GM12878 (cell line): ENCODE measurements around the gene ABCG4. TPM values are rescaled to one million over a fixed set of nuclear protein-coding genes. Genes with fewer than 3 reads are reported as not detected.

Experiments used
- ATAC-seq: fragments of 200-7000 bp; cut with Tn5 transposase; 3 replicates; pipeline ENCODE4 v1.9.1; 2020; ENCODE audit warnings: mild to moderate bottlenecking, moderate library complexity
- BruUV-seq: library from RNA; stranded (reverse); fragments of 400-500 nt; replicated peaks from 2 replicates; lab custom pipeline; 2021; lab: Mats Ljungman, UMichigan
- CTCF ChIA-PET: fragments of 300-600 bp; sonication (Branson Sonifier 250); formaldehyde crosslinking; extraction: SDS; loops from one replicate; lab custom pipeline; 2021; ENCODE audit warnings: inconsistent platforms; lab: Yijun Ruan, JAX
- POLR2A ChIA-PET: fragments of 350-600 bp; formaldehyde crosslinking; extraction: SDS; loops from one replicate; lab custom pipeline; 2021; ENCODE audit warnings: inconsistent platforms; lab: Charles Lee
- RAD21 ChIA-PET: fragments of 300-600 bp; sonication (Branson Sonifier 250); formaldehyde crosslinking; loops from one replicate; lab custom pipeline; 2023; ENCODE audit warnings: antibody characterized with exemption; ENCODE audit not compliant: unreplicated experiment; lab: Charles Lee
- SMC1A ChIA-PET: fragments of 300-600 bp; sonication (Branson Sonifier 250); formaldehyde crosslinking; loops from one replicate; lab custom pipeline; 2023; ENCODE audit not compliant: unreplicated experiment, uncharacterized antibody; lab: Charles Lee
- DNase-seq: peaks from one replicate; pipeline ENCODE4 v3.0.0-alpha.2; 2011; ENCODE audit warnings: low read depth, low spot score
- FAIRE-seq: peaks from 3 replicates; lab custom pipeline; 2011; peaks lifted over from hg19 to GRCh38; lab: Jason Lieb, UNC
- H2AFZ ChIP-seq: 2 replicates; pipeline ENCODE4 v1.6.0; 2011; ENCODE audit warnings: low read depth, low read length, control low read depth; ENCODE audit not compliant: control insufficient read depth
- H3K27ac ChIP-seq: 2 replicates; pipeline ENCODE4 v1.5.1; 2011; ENCODE audit warnings: control low read depth; ENCODE audit not compliant: control insufficient read depth, insufficient read depth
- H3K27me3 ChIP-seq, 2 experiments: replicated peaks in 1 of 2; 2 replicates each; pipeline versions ENCODE4 v1.6.0 to v1.6.1; 2011; ENCODE audit warnings: low read length in 1 of 2; ENCODE audit not compliant: control insufficient read depth in 2 of 2, insufficient read depth in 2 of 2
- H3K36me3 ChIP-seq, 2 experiments: 2 replicates each; pipeline ENCODE4 v1.5.1; 2011; ENCODE audit warnings: low read length in 1 of 2; ENCODE audit not compliant: control insufficient read depth in 2 of 2, insufficient read depth in 2 of 2
- H3K4me1 ChIP-seq: 2 replicates; pipeline ENCODE4 v1.6.1; 2011; ENCODE audit warnings: mild to moderate bottlenecking, low read length, moderate library complexity, mixed read lengths; ENCODE audit not compliant: control insufficient read depth, insufficient read depth
- H3K4me2 ChIP-seq: 2 replicates; pipeline ENCODE4 v1.6.0; 2011; ENCODE audit warnings: control low read depth; ENCODE audit not compliant: control insufficient read depth, insufficient read depth
- H3K4me3 ChIP-seq: fragments of 200-600 bp; sonication (generic); 2 replicates; pipeline ENCODE4 v1.5.1; 2016
- H3K79me2 ChIP-seq: 2 replicates; pipeline ENCODE4 v1.6.0; 2011; ENCODE audit warnings: low read length; ENCODE audit not compliant: control insufficient read depth, insufficient read depth
- H3K9ac ChIP-seq: 2 replicates; pipeline ENCODE4 v1.8.0; 2011; ENCODE audit warnings: low read length, control low read depth, mixed read lengths; ENCODE audit not compliant: control insufficient read depth, insufficient read depth
- H3K9me3 ChIP-seq: replicated peaks from 3 replicates; pipeline ENCODE4 v1.5.1; 2011; ENCODE audit warnings: mild to moderate bottlenecking, low read length; ENCODE audit not compliant: control insufficient read depth, insufficient read depth
- H4K20me1 ChIP-seq: 2 replicates; pipeline ENCODE4 v1.6.0; 2011; ENCODE audit not compliant: control insufficient read depth, insufficient read depth
- NR2C1 ChIP-seq: fragments of 450-650 bp; IDR thresholded peaks from 2 replicates; pipeline ENCODE4 v1.6.1; 2017; ENCODE audit warnings: antibody characterized with exemption, mild to moderate bottlenecking, moderate library complexity
- TCF12 ChIP-seq: IDR thresholded peaks from 2 replicates; pipeline ENCODE4 v1.6.1; 2011; ENCODE audit warnings: low read depth, mild to moderate bottlenecking, low read length
- TCF3 ChIP-seq: IDR thresholded peaks from 2 replicates; pipeline ENCODE4 v1.6.1; 2012; ENCODE audit warnings: low read depth, mild to moderate bottlenecking, low read length, borderline replicate concordance; ENCODE audit not compliant: insufficient read depth
- WGBS: methylation state at CpG from one replicate; pipeline ENCODE4 v1.1.6; 2016; ENCODE audit warnings: low lambda C conversion rate; ENCODE audit not compliant: insufficient replicate concordance, insufficient coverage; ENCODE audit errors: missing lambda C conversion rate; 5-methylcytosine and 5-hydroxymethylcytosine counted together
- in situ Hi-C: fragments of 300-500 bp; cut with MboI; formaldehyde crosslinking; loops from 9 replicates; pipeline ENCODE4 v1.14.3; 2018; ENCODE audit warnings: mixed read lengths
- intact Hi-C: fragments of 100-400 bp; cut with micrococcal nuclease; formaldehyde crosslinking; loops from one replicate; pipeline ENCODE4 v1.14.2; 2022; ENCODE audit not compliant: unreplicated experiment
- polyA plus RNA-seq, 11 experiments: library from polyadenylated mRNA; depleted of rRNA in 4 of 11; unstranded in 6 of 11; stranded (reverse) in 5 of 11; fragments of >200 nt; fragmentation: Nextera tagmentation in 4 of 11; fragmentation: Illumina TruSeq in 1 of 11; extraction: Ambion mirVana in 4 of 11; extraction: Trizol in 1 of 11; gene quantifications; 1 replicate in 1 of 11; 2 replicates in 10 of 11; pipeline versions ENCODE4 v1.2.1 to v1.2.3, GENCODE V29; 2011 to 2016; ENCODE audit warnings: inconsistent platforms in 2 of 11, missing spikeins in 2 of 11, low read depth in 1 of 11
- total RNA-seq, 4 experiments: library from RNA; depleted of rRNA in 3 of 4; stranded (reverse); fragments of >200 nt in 3 of 4; fragmentation: Illumina TruSeq in 1 of 4; extraction: Trizol in 1 of 4; gene quantifications; 2 replicates each; pipeline versions ENCODE4 v1.2.1 to v1.2.3, GENCODE V29; 2013 to 2021
- TF ChIP-seq, protein P1 (sequence below): fragments of 450-650 bp; formaldehyde crosslinking; IDR thresholded peaks from 2 replicates; pipeline ENCODE4 v1.5.0; 2022; ENCODE audit warnings: mild to moderate bottlenecking, missing genetic modification characterization

The ABCG4 gene
- total and polyA plus RNA-seq, 10 of the 15 experiments (the other 5 are each of a cell fraction or from before 2014, with no cell fraction given), result not detected

DNA sequence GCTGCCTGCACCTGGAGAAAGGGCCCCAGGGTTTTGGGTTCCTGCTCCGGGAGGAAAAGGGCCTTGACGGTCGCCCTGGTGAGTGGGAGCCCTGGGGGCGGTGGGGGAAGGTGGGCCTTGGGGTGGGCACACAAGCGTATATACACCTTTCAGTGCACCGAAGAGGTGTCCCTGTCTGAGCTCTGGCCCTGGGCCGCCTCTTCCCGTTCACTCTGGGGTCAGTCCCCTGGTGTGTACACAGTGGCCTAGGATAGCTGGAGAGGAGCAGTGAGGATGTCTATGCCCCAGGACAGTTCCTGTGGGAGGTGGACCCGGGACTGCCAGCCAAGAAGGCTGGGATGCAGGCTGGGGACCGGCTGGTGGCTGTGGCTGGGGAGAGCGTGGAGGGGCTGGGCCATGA, 39.2 kb downstream of the ABCG4 start:
- no peaks in the 10 kb centered on the region; the same call in 2 of the 3 replicates for H3K9me3 ChIP-seq
- H3K27ac ChIP-seq, result no peak overlapping the region
- H3K4me2 ChIP-seq, result no peak overlapping the region
- in situ Hi-C loops, result no loop called here
- POLR2A ChIA-PET, result interaction anchor here (0.5 kb wide), 1 partner anchor 237 kb away, joined by 7 read pairs; no protein-coding TSS in a partner anchor
- no peak overlapping the region for H3K9ac ChIP-seq
- ATAC-seq, result no peak
- FAIRE-seq, result no peak
- no peaks in the 10 kb centered on the region for H3K36me3 ChIP-seq
- no peaks in the 10 kb centered on the region for H3K4me1 ChIP-seq
- WGBS, result 19% methylated on average over 11 of the region's 11 CpGs
- CTCF ChIA-PET, result no interaction called here
- H3K79me2 ChIP-seq, result no peaks in the 10 kb centered on the region
- RAD21 ChIA-PET, result no interaction called here
- H2AFZ ChIP-seq, result no peak overlapping the region
- TF ChIP-seq NR2C1 (no peak), TCF12 (no peak), TCF3 (no peak)
- TF ChIP-seq, protein P1, sequence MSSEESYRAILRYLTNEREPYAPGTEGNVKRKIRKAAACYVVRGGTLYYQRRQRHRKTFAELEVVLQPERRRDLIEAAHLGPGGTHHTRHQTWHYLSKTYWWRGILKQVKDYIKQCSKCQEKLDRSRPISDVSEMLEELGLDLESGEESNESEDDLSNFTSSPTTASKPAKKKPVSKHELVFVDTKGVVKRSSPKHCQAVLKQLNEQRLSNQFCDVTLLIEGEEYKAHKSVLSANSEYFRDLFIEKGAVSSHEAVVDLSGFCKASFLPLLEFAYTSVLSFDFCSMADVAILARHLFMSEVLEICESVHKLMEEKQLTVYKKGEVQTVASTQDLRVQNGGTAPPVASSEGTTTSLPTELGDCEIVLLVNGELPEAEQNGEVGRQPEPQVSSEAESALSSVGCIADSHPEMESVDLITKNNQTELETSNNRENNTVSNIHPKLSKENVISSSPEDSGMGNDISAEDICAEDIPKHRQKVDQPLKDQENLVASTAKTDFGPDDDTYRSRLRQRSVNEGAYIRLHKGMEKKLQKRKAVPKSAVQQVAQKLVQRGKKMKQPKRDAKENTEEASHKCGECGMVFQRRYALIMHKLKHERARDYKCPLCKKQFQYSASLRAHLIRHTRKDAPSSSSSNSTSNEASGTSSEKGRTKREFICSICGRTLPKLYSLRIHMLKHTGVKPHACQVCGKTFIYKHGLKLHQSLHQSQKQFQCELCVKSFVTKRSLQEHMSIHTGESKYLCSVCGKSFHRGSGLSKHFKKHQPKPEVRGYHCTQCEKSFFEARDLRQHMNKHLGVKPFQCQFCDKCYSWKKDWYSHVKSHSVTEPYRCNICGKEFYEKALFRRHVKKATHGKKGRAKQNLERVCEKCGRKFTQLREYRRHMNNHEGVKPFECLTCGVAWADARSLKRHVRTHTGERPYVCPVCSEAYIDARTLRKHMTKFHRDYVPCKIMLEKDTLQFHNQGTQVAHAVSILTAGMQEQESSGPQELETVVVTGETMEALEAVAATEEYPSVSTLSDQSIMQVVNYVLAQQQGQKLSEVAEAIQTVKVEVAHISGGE, result no peak
- no peaks in the 10 kb centered on the region for H3K27me3 ChIP-seq
- no peaks in the 10 kb centered on the region for H4K20me1 ChIP-seq
- no peak overlapping the region for H3K4me3 ChIP-seq
- no TSS peak for BruUV-seq
- intact Hi-C loops, result no loop called here
- SMC1A ChIA-PET, result no interaction called here
- DNase-seq, result no peak
